Endothelial cell of umbilical vein (primary cell): ENCODE results near the gene NDUFS8.

Experiments used
- EZH2 ChIP-seq: IDR thresholded peaks from 2 replicates; pipeline ENCODE4 v1.6.1; 2012; ENCODE audit warnings: borderline replicate concordance, low read depth, mild to moderate bottlenecking, moderate library complexity, low read length, inconsistent platforms; ENCODE audit not compliant: severe bottlenecking
- GATA2 ChIP-seq: IDR thresholded peaks from 2 replicates; pipeline ENCODE4 v1.7.0; 2011; ENCODE audit warnings: low read depth, mild to moderate bottlenecking, moderate library complexity, mixed read lengths, low read length; ENCODE audit not compliant: insufficient read length, insufficient read depth
- POLR2A ChIP-seq: IDR thresholded peaks from 2 replicates; pipeline ENCODE4 v1.6.1; 2012; ENCODE audit warnings: low read depth, mild to moderate bottlenecking, control low read depth, low read length
- POLR2AphosphoS5 ChIP-seq: IDR thresholded peaks from 2 replicates; pipeline ENCODE4 v1.6.1; 2012; ENCODE audit warnings: low read depth, mild to moderate bottlenecking, control low read depth, low read length, moderate library complexity; ENCODE audit not compliant: insufficient read depth
- TF ChIP-seq, protein P1 (sequence below), 2 donors: IDR thresholded peaks; 1 replicate in 1 of 2; 2 replicates in 1 of 2; pipeline ENCODE4 v1.5.1; 2011; ENCODE audit warnings: low read length in 2 of 2, mild to moderate bottlenecking in 2 of 2, moderate library complexity in 2 of 2, control low read depth in 1 of 2, inconsistent platforms in 1 of 2, low read depth in 1 of 2; ENCODE audit not compliant: insufficient read depth in 1 of 2; ENCODE audit errors: extremely low read depth in 1 of 2
- TF ChIP-seq, protein P2 (sequence below): IDR thresholded peaks from 2 replicates; pipeline ENCODE4 v1.6.1; 2011; ENCODE audit not compliant: insufficient read depth, insufficient read length

DNA sequence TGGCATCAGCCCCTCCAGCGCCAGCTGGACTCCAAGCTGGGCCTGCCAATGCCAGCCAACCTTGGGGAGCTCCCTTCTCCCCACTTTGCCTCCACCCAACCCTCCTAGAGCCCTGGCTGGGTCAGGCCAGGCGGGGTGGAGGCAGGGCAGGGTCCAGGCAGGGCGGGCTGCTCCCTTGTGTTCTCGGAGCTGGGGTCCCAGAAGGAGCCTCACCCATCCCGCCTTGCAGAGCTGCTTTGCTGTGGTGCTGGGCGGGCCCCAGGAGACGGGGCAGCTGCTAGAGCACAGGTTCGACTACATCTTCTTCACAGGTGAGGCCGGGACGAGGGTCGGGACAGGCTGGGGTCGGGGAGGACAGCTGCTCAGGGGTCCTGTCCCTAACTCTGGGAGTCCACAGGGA lies 11.0 kb upstream of the NDUFS8 start:
- TF ChIP-seq, protein P1, sequence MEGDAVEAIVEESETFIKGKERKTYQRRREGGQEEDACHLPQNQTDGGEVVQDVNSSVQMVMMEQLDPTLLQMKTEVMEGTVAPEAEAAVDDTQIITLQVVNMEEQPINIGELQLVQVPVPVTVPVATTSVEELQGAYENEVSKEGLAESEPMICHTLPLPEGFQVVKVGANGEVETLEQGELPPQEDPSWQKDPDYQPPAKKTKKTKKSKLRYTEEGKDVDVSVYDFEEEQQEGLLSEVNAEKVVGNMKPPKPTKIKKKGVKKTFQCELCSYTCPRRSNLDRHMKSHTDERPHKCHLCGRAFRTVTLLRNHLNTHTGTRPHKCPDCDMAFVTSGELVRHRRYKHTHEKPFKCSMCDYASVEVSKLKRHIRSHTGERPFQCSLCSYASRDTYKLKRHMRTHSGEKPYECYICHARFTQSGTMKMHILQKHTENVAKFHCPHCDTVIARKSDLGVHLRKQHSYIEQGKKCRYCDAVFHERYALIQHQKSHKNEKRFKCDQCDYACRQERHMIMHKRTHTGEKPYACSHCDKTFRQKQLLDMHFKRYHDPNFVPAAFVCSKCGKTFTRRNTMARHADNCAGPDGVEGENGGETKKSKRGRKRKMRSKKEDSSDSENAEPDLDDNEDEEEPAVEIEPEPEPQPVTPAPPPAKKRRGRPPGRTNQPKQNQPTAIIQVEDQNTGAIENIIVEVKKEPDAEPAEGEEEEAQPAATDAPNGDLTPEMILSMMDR (IDR thresholded peaks at IDR 0.05; ENCODE audit: extremely low read depth in 1 of 2, insufficient read depth in 1 of 2, low read depth in 1 of 2, low read length in 2 of 2) = no peak
- TF ChIP-seq, protein P2, sequence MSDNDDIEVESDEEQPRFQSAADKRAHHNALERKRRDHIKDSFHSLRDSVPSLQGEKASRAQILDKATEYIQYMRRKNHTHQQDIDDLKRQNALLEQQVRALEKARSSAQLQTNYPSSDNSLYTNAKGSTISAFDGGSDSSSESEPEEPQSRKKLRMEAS = no peak
- TF ChIP-seq POLR2AphosphoS5 = no peak
- TF ChIP-seq POLR2A = no peak
- no peak for TF ChIP-seq EZH2
- TF ChIP-seq GATA2 = no peak
